Measurements from ENCODE around the gene FOXL1. TPM values are rescaled to one million over a fixed set of nuclear protein-coding genes. Genes with fewer than 3 reads are reported as not detected.
A peak's percentile ranks its signal among the peaks of the same experiment; 100 is the strongest.

FOXL1 gene
- total and polyA plus RNA-seq, 2 donors = 0.19 to 0.62 TPM

DNA sequence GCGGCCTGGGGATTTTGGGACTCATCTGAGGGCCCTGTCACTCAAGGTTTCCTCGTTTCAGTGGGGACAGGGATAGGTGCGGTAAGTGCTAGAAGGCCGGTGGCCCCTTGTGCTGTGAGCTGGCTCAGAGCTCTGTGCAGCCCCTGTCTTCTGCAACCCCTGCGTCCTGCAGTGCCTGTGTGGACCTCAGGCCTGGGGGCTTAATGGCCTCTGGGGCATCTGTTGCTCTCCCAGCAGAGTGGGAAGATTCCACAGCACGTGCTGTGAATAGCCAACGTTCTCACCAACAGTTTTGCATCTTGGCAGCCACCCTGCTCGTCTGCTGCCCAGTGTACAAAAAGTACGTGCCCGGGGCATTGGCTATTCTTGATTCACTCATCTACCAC is 6.8 kb upstream of the FOXL1 start:
- WGBS = 93% methylated on average over 10 of the region's 10 CpGs

GRCh38 chr16:86572041-86572521 is 6.3 kb upstream of the FOXL1 start:
- WGBS = 90% methylated on average over 12 of the region's 12 CpGs

More for the DNA sequence above, 6.8 kb upstream of the FOXL1 start:
- H3K4me3 ChIP-seq (ENCODE audit: low read length in 2 of 2) = no peak overlapping the region
- peaks cover 83 to 98% of the 10 kb centered on the region in 2 donors for H3K27me3 ChIP-seq (ENCODE audit: control insufficient read depth in 2 of 2, insufficient read depth in 1 of 2, low read length in 1 of 2)
- no peak for DNase-seq (ENCODE audit: low read depth in 6 of 9, low spot score in 9 of 9)
- no peaks in the 10 kb centered on the region for H3K9me3 ChIP-seq (ENCODE audit: control insufficient read depth in 2 of 2, insufficient read depth in 1 of 2, low read length in 1 of 2)
- no peak overlapping the region for H3K27ac ChIP-seq (ENCODE audit: low read depth in 1 of 2, low read length in 1 of 2)
- H3K4me1 ChIP-seq (ENCODE audit: control insufficient read depth in 2 of 2, insufficient read depth in 2 of 2, low read length in 2 of 2) = peaks cover 4 to 7% of the 10 kb centered on the region in 2 donors
- H3K36me3 ChIP-seq (ENCODE audit: control insufficient read depth in 2 of 2, insufficient read depth in 2 of 2, low read length in 1 of 2) = no peaks in the 10 kb centered on the region

DNA sequence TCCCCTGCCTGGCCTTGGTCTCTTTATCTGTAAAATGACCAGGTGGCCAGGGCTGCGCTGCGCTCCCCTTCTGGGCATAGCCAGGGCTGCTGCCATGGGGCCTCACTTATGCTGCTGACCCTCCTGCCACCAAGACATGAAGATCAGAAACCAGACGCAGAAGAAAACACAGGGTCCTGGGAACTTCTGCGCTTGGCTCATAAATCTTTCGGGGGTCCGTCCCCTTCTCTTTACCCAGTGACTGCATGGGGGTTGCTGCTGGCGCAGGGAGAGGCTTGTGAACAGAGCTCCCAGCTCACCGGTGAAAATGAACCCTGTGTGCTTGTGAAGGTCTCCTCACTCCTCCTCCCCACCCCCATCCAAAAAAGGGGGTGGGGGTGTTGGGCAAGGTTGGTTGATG is 5.7 kb upstream of the FOXL1 start:
- Histone ChIP-seq H3K27me3 (ENCODE audit: control insufficient read depth in 2 of 2, insufficient read depth in 1 of 2, low read length in 1 of 2) (peaks cover 83 to 100% of the 10 kb centered on the region in 2 donors), H3K4me1 (ENCODE audit: control insufficient read depth in 2 of 2, insufficient read depth in 2 of 2, low read length in 2 of 2) (peaks cover 0 to 7% of the 10 kb centered on the region in 2 donors), H3K27ac (ENCODE audit: low read depth in 1 of 2, low read length in 1 of 2) (no peak overlapping the region), H3K4me3 (ENCODE audit: low read length in 2 of 2) (no peak overlapping the region), H3K36me3 (ENCODE audit: control insufficient read depth in 2 of 2, insufficient read depth in 2 of 2, low read length in 1 of 2) (no peaks in the 10 kb centered on the region), H3K9me3 (ENCODE audit: control insufficient read depth in 2 of 2, insufficient read depth in 1 of 2, low read length in 1 of 2) (no peaks in the 10 kb centered on the region)
- WGBS = 92% methylated on average over 8 of the region's 8 CpGs
- no peak for DNase-seq (ENCODE audit: low read depth in 6 of 9, low spot score in 9 of 9)

More at GRCh38 chr16:86572041-86572521, 6.3 kb upstream of the FOXL1 start:
- Histone ChIP-seq H3K4me1 (ENCODE audit: control insufficient read depth in 2 of 2, insufficient read depth in 2 of 2, low read length in 2 of 2) (peaks cover 0 to 9% of the 10 kb centered on the region in 2 donors), H3K36me3 (ENCODE audit: control insufficient read depth in 2 of 2, insufficient read depth in 2 of 2, low read length in 1 of 2) (no peaks in the 10 kb centered on the region), H3K4me3 (ENCODE audit: low read length in 2 of 2) (no peak overlapping the region), H3K27ac (ENCODE audit: low read depth in 1 of 2, low read length in 1 of 2) (no peak overlapping the region), H3K9me3 (ENCODE audit: control insufficient read depth in 2 of 2, insufficient read depth in 1 of 2, low read length in 1 of 2) (no peaks in the 10 kb centered on the region), H3K27me3 (ENCODE audit: control insufficient read depth in 2 of 2, insufficient read depth in 1 of 2, low read length in 1 of 2) (peaks cover 83 to 100% of the 10 kb centered on the region in 2 donors)
- DNase-seq (ENCODE audit: low read depth in 6 of 9, low spot score in 9 of 9) = no peak

DNA sequence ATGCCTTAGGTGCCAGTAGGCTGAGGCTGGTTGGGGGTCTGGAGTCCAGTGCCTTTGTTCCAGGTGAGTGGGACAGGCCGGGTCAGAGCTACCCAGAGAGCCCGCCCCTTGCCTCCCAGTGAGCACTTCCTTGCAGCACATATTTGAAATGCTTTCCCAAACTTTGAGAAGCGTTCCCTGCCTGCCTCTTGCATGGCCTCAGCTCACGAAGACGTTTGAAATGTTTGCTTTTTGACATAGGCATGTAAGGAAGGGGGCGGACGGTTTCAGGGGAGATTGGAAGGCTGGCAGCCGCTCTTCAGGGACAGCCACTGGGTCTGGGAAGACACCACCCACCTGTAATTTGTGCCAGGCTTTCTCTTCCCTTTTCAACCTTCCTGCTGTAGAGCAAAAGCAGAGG is 5.1 kb upstream of the FOXL1 start:
- Histone ChIP-seq H3K4me3 (ENCODE audit: low read length in 2 of 2) (no peak overlapping the region), H3K9me3 (ENCODE audit: control insufficient read depth in 2 of 2, insufficient read depth in 1 of 2, low read length in 1 of 2) (no peaks in the 10 kb centered on the region), H3K36me3 (ENCODE audit: control insufficient read depth in 2 of 2, insufficient read depth in 2 of 2, low read length in 1 of 2) (no peaks in the 10 kb centered on the region), H3K4me1 (ENCODE audit: control insufficient read depth in 2 of 2, insufficient read depth in 2 of 2, low read length in 2 of 2) (peaks cover 0 to 7% of the 10 kb centered on the region in 2 donors), H3K27me3 (ENCODE audit: control insufficient read depth in 2 of 2, insufficient read depth in 1 of 2, low read length in 1 of 2) (peaks cover 83 to 100% of the 10 kb centered on the region in 2 donors), H3K27ac (ENCODE audit: low read depth in 1 of 2, low read length in 1 of 2) (no peak overlapping the region)
- WGBS = 89% methylated on average over 8 of the region's 8 CpGs
- DNase-seq (ENCODE audit: low read depth in 6 of 9, low spot score in 9 of 9) = no peak

DNA sequence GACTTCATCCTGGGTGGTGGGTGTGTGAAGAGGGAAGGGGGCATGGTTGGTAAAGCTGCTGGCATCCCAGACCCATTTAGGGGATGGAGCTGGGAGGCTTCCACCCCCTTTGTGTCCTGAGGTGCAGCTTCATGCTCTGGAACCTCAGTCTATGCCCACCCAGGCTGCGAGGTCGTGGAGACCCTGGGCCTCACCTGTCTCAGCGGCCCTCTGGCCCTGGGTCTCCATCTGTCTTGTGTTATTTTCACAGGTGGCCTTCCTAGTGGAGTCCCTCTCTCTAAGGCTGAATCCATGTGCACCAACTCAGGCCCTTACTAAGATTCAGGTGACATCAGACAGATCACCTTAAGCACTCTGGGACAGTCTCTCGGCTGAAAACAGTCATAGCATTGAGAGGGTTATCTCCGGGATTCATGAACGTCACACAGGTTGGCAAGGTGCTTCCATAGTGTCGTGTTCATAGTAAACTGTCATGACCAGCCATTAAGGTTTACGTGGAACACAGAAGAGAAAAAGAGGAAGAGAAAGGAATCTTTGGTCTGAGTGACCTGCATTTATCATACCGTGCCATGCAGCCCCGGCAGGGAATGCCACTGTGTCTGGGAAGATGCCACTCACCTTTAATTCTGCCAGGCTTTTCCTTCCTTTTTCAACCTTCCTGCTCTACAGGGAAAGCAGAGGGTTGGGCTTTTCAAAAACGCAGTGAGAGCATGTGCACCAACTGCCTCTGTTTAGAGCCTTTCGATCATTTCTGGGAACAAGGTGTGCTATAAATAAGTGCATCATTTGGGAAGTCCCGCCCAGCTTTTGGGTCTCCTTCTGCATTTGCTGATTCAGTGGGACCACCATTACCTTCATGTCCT is 4.5 kb upstream of the FOXL1 start:
- H3K27me3 ChIP-seq (ENCODE audit: control insufficient read depth in 2 of 2, insufficient read depth in 1 of 2, low read length in 1 of 2) = peaks cover 82 to 100% of the 10 kb centered on the region in 2 donors

GRCh38 chr16:86574646-86575045 is 3.7 kb upstream of the FOXL1 start:
- Histone ChIP-seq H3K9me3 (ENCODE audit: control insufficient read depth in 2 of 2, insufficient read depth in 1 of 2, low read length in 1 of 2) (no peaks in the 10 kb centered on the region), H3K4me1 (ENCODE audit: control insufficient read depth in 2 of 2, insufficient read depth in 2 of 2, low read length in 2 of 2) (peaks cover 0 to 7% of the 10 kb centered on the region in 2 donors), H3K27ac (ENCODE audit: low read depth in 1 of 2, low read length in 1 of 2) (no peak overlapping the region), H3K4me3 (ENCODE audit: low read length in 2 of 2) (no peak overlapping the region), H3K27me3 (ENCODE audit: control insufficient read depth in 2 of 2, insufficient read depth in 1 of 2, low read length in 1 of 2) (peaks cover 83 to 98% of the 10 kb centered on the region in 2 donors), H3K36me3 (ENCODE audit: control insufficient read depth in 2 of 2, insufficient read depth in 2 of 2, low read length in 1 of 2) (no peaks in the 10 kb centered on the region)
- 89% methylated on average over 4 of the region's 4 CpGs for WGBS
- no peak for DNase-seq (ENCODE audit: low read depth in 6 of 9, low spot score in 9 of 9)

More for the DNA sequence above, 4.5 kb upstream of the FOXL1 start:
- WGBS = 75% methylated on average over 13 of the region's 13 CpGs
- no peaks in the 10 kb centered on the region for H3K36me3 ChIP-seq (ENCODE audit: control insufficient read depth in 2 of 2, insufficient read depth in 2 of 2, low read length in 1 of 2)
- H3K4me1 ChIP-seq (ENCODE audit: control insufficient read depth in 2 of 2, insufficient read depth in 2 of 2, low read length in 2 of 2) = peaks cover 0 to 7% of the 10 kb centered on the region in 2 donors
- H3K27ac ChIP-seq (ENCODE audit: low read depth in 1 of 2, low read length in 1 of 2) = no peak overlapping the region
- DNase-seq (ENCODE audit: low read depth in 6 of 9, low spot score in 9 of 9) = no peak
- H3K9me3 ChIP-seq (ENCODE audit: control insufficient read depth in 2 of 2, insufficient read depth in 1 of 2, low read length in 1 of 2) = no peaks in the 10 kb centered on the region
- H3K4me3 ChIP-seq (ENCODE audit: low read length in 2 of 2) = no peak overlapping the region

GRCh38 chr16:86575095-86575685 is 3.2 kb upstream of the FOXL1 start:
- Histone ChIP-seq H3K27ac (ENCODE audit: low read depth in 1 of 2, low read length in 1 of 2) (no peak overlapping the region), H3K36me3 (ENCODE audit: control insufficient read depth in 2 of 2, insufficient read depth in 2 of 2, low read length in 1 of 2) (no peaks in the 10 kb centered on the region), H3K27me3 (ENCODE audit: control insufficient read depth in 2 of 2, insufficient read depth in 1 of 2, low read length in 1 of 2) (peaks cover 84 to 98% of the 10 kb centered on the region in 2 donors), H3K4me3 (ENCODE audit: low read length in 2 of 2) (no peak overlapping the region), H3K9me3 (ENCODE audit: control insufficient read depth in 2 of 2, insufficient read depth in 1 of 2, low read length in 1 of 2) (no peaks in the 10 kb centered on the region), H3K4me1 (ENCODE audit: control insufficient read depth in 2 of 2, insufficient read depth in 2 of 2, low read length in 2 of 2) (peaks cover 0 to 7% of the 10 kb centered on the region in 2 donors)
- DNase-seq (ENCODE audit: low read depth in 6 of 9, low spot score in 9 of 9) = no peak
- 80% methylated on average over 17 of the region's 17 CpGs for WGBS

DNA sequence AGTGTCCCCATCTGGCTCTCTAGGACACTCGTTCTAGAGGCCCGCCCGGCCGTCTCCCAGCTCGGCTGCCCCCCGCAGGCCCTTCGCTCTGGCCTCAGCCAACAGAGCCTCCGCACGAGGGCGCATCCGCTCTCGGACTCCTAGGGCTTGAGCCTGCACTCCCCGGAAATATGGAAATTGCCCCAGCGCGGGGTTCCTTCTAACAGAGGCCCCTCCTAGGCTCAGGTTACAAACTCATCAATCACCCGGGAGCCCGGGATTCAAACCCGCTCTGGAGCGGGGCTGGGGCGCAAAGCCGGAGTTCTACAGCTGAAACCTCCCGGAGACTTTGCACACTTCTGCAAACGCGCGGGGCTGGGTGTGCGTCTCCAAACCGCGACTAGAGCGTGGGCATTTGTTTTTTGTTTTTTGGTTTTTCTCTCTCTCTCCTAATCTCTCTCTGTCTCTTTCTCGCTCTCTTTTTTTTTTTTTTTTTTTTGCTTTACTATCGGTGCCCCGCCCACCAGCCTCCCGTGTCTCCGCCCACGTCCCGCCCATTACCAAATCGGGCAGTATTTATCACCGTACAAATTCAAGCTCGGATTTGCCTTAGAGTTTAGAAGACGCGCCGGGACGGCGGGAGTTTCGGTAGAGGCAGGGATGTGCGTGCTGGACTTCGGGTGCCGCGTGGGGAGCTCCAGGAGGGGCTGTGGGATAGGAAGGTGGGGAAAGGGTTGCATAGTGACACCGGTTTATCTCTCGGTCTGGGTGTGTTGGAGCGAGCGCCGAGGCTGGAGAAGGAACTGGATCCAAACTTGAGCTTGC is 2.4 kb upstream of the FOXL1 start:
- H3K4me3 ChIP-seq (ENCODE audit: low read length in 2 of 2) = peak overlapping the region; percentile 17 to 19
- H3K4me1 ChIP-seq (ENCODE audit: control insufficient read depth in 2 of 2, insufficient read depth in 2 of 2, low read length in 2 of 2) = peaks cover 0 to 7% of the 10 kb centered on the region in 2 donors
- H3K27ac ChIP-seq (ENCODE audit: low read depth in 1 of 2, low read length in 1 of 2) = no peak overlapping the region
- peaks cover 84 to 97% of the 10 kb centered on the region in 2 donors for H3K27me3 ChIP-seq (ENCODE audit: control insufficient read depth in 2 of 2, insufficient read depth in 1 of 2, low read length in 1 of 2)
- WGBS = 3% methylated on average over 54 of the region's 54 CpGs
- no peaks in the 10 kb centered on the region for H3K9me3 ChIP-seq (ENCODE audit: control insufficient read depth in 2 of 2, insufficient read depth in 1 of 2, low read length in 1 of 2)
- peak in 2 of 9 donors; percentile 23 to 47 for DNase-seq (ENCODE audit: low read depth in 6 of 9, low spot score in 9 of 9)
- H3K36me3 ChIP-seq (ENCODE audit: control insufficient read depth in 2 of 2, insufficient read depth in 2 of 2, low read length in 1 of 2) = no peaks in the 10 kb centered on the region

All from thymus (tissue), 11 donors.